Lower leg skin (tissue), 4 donors: ENCODE measurements around the gene FAM163A. TPM values are rescaled to one million over a fixed set of nuclear protein-coding genes. Genes with fewer than 3 reads are reported as not detected.

Experiments
- DNase-seq, 2 donors: peaks; one replicate each; pipeline ENCODE4 v3.0.0-alpha.2; 2019; ENCODE audit warnings: low spot score in 2 of 2
- H3K4me3 ChIP-seq: fragments of 200-600 bp; sonication (generic); 2 replicates; pipeline ENCODE4 v1.5.1; 2017; ENCODE audit warnings: mild to moderate bottlenecking, low read depth; ENCODE audit not compliant: poor library complexity, severe bottlenecking
- POLR2A ChIP-seq, 2 donors: fragments of 450-650 bp; IDR thresholded peaks; one replicate each; pipeline ENCODE4 v1.6.1; 2016 to 2017; ENCODE audit warnings: antibody characterized with exemption in 2 of 2, mild to moderate bottlenecking in 1 of 2, moderate library complexity in 1 of 2
- WGBS, 2 donors: methylation state at CpG; one replicate each; pipeline ENCODE4 v1.1.5; 2018; 5-methylcytosine and 5-hydroxymethylcytosine counted together
- intact Hi-C: fragments of 100-400 bp; cut with DNase I; formaldehyde crosslinking; loops from one replicate; pipeline ENCODE4 v1.15.0; 2023; ENCODE audit warnings: low total_unique reads
- total RNA-seq, 4 donors: library from RNA; depleted of rRNA; stranded (reverse); fragments of >200 nt; gene quantifications; one replicate each; pipeline ENCODE4 v1.1.0, GENCODE V29; 2016
- TF ChIP-seq, protein P1 (sequence below), 3 donors: fragments of 450-650 bp; IDR thresholded peaks; one replicate each; pipeline ENCODE4 v1.5.1; 2016; ENCODE audit warnings: antibody characterized with exemption in 3 of 3, mild to moderate bottlenecking in 3 of 3, moderate library complexity in 2 of 3

The FAM163A gene
- total RNA-seq, 4 donors from 2014 or later: not detected

DNA sequence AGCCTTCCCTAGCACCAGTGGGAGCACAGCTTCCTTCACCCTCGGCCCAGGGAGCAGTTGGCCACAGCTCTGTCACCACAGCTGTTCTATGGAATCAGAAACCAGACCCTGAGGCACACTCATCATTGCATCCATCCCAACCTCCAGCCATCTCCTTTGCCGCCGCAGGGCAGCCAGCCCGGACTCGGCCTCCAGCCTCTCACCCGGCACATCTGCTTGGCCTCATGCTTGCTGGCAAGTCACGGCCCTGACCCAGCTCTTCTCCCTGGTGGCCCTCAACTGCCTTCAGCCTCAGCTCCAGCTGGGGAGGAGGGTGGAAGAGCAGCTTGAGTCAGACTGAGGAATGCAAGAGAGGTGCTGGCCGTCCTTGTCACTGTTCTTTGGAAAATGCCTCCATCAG lies 74.7 kb downstream of the FAM163A start:
- DNase-seq: no peak
- intact Hi-C loops: no loop called here
- TF ChIP-seq, protein P1, sequence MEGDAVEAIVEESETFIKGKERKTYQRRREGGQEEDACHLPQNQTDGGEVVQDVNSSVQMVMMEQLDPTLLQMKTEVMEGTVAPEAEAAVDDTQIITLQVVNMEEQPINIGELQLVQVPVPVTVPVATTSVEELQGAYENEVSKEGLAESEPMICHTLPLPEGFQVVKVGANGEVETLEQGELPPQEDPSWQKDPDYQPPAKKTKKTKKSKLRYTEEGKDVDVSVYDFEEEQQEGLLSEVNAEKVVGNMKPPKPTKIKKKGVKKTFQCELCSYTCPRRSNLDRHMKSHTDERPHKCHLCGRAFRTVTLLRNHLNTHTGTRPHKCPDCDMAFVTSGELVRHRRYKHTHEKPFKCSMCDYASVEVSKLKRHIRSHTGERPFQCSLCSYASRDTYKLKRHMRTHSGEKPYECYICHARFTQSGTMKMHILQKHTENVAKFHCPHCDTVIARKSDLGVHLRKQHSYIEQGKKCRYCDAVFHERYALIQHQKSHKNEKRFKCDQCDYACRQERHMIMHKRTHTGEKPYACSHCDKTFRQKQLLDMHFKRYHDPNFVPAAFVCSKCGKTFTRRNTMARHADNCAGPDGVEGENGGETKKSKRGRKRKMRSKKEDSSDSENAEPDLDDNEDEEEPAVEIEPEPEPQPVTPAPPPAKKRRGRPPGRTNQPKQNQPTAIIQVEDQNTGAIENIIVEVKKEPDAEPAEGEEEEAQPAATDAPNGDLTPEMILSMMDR (IDR thresholded peaks at IDR 0.05): no peak
- TF ChIP-seq POLR2A (IDR thresholded peaks at IDR 0.05): no peak
- 74 to 90% methylated on average over 8 of the region's 8 CpGs for WGBS, 2 donors
- H3K4me3 ChIP-seq: no peak overlapping the region

DNA sequence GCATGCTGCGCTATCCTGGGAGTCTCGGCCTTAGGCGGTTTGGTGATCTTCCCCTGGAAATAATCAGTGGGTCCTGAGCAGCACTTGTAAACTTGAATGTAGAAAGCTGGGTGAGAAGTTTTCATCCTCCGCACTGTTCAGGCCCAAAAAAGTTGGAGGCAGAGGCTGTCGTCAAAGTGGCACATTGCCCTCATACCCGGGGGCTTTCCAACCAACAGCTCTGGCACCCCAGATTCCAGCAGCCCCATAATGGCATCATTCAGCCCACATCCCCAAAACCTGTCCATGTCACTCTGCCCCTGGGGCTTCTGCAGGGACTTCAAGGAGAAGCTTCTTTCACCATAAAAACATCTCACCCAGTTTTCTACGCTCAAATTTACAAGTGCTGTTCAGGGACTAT lies 75.2 kb downstream of the FAM163A start:
- no peak overlapping the region for H3K4me3 ChIP-seq
- TF ChIP-seq POLR2A (IDR thresholded peaks at IDR 0.05): no peak
- TF ChIP-seq, protein P1 (IDR thresholded peaks at IDR 0.05): no peak
- intact Hi-C loops: no loop called here
- 82 to 85% methylated on average over 7 of the region's 7 CpGs for WGBS, 2 donors
- DNase-seq: peak in 1 of 2 donors; percentile 64

DNA sequence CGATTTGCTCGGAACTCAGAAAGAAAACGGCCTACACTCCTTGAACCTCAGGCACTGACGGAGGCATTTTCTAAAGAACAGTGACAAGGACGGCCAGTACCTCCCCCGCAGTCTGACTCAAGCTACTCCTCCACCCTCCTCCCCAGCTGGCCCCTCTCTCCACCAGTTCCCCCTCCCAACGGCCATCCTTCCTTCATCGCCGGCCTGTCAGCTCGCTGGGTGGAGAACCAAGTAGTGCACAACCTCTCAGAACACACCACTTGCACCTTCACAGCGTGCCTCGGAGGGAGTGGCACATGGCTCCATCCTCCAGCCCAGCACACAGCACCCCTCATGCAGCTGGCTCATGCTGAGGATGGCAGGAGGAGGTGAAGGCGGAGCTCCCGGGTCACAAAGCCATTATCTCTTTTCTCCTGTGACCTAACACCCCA lies 75.7 kb downstream of the FAM163A start:
- no peak overlapping the region for H3K4me3 ChIP-seq
- TF ChIP-seq, protein P1 (IDR thresholded peaks at IDR 0.05): no peak
- TF ChIP-seq POLR2A (IDR thresholded peaks at IDR 0.05): no peak
- intact Hi-C loops: no loop called here
- peak in 1 of 2 donors; percentile 77 for DNase-seq
- WGBS, 2 donors: 85 to 87% methylated on average over 14 of the region's 14 CpGs

GRCh38 chr1:179820226-179820970 lies 77.3 kb downstream of the FAM163A start:
- intact Hi-C loops: no loop called here
- TF ChIP-seq, protein P1 (IDR thresholded peaks at IDR 0.05): no peak
- no peak for TF ChIP-seq POLR2A (IDR thresholded peaks at IDR 0.05)
- peak in 1 of 2 donors; percentile 42 for DNase-seq
- no peak overlapping the region for H3K4me3 ChIP-seq
- WGBS, 2 donors: 85 to 88% methylated on average over 9 of the region's 9 CpGs

DNA sequence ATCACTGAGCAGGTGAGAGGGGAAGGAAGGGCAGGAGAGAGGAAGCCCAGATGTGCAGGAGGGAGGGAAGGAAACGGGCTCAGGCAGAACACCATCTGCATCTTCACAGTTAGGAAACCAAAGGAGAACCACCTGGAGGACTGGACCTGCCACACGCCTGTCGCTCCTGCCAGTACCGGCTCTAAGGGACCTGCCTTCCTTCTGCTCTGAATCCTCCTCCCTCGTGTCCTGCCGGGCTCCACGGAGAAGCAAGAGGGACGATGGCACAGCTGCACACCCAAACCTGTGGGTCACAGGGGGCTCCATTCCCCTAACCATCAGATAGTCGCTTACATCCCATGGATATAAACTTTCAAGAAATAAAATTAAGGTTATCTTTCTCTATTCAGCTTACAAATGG lies 78.4 kb downstream of the FAM163A start:
- 80 to 83% methylated on average over 9 of the region's 9 CpGs for WGBS, 2 donors
- no peak overlapping the region for H3K4me3 ChIP-seq
- TF ChIP-seq, protein P1 (IDR thresholded peaks at IDR 0.05): no peak
- TF ChIP-seq POLR2A (IDR thresholded peaks at IDR 0.05): no peak
- DNase-seq: peak in 1 of 2 donors; percentile 40
- intact Hi-C loops: no loop called here

GRCh38 chr1:179822065-179822464 lies 79.0 kb downstream of the FAM163A start:
- intact Hi-C loops: no loop called here
- DNase-seq: no peak
- H3K4me3 ChIP-seq: no peak overlapping the region
- WGBS, 2 donors: 79 to 81% methylated on average over 2 of the region's 2 CpGs
- TF ChIP-seq, protein P1 (IDR thresholded peaks at IDR 0.05): no peak
- TF ChIP-seq POLR2A (IDR thresholded peaks at IDR 0.05): no peak
